GM21423 (cell line): ENCODE measurements around the gene DDX46.
"Not testable (repeated sequence)": the region's sequence is repeated elsewhere in the genome, so short reads cannot be mapped to it uniquely, and the experiment has no call there.

Experiments used
- ATAC-seq: cut with Tn5 transposase; IDR thresholded peaks from one replicate; pipeline ENCODE4 v1.9.1; 2021; ENCODE audit warnings: mild to moderate bottlenecking, moderate library complexity; ENCODE audit not compliant: unreplicated experiment

Gene DDX46

GRCh38 chr5:134758504-134759341 is at the start of gene DDX46:
Gene DDX46 (plus strand): TSS chr5:134758779. CDS start chr5:134758939, 160 bp downstream.
- peak; percentile 96 for ATAC-seq

- no peak for ATAC-seq
Observed at GRCh38 chr5:134714120-134714519, 44.5 kb upstream of the DDX46 start.

- no peak for ATAC-seq
Observed at GRCh38 chr5:134714541-134714940, 44.0 kb upstream of the DDX46 start.

- ATAC-seq, result not testable (repeated sequence)
Observed at GRCh38 chr5:134715466-134715865, 43.1 kb upstream of the DDX46 start.

- ATAC-seq, result no peak
Observed at GRCh38 chr5:134724872-134725271, 33.7 kb upstream of the DDX46 start.

GRCh38 chr5:134732819-134733218 is 25.8 kb upstream of the DDX46 start:
- no peak for ATAC-seq

GRCh38 chr5:134735243-134735642 is 23.3 kb upstream of the DDX46 start:
- no peak for ATAC-seq

- ATAC-seq, result no peak
Observed at GRCh38 chr5:134736173-134736812, 22.3 kb upstream of the DDX46 start.

- ATAC-seq, result peak; percentile 94
Observed at GRCh38 chr5:134738133-134738962, 20.2 kb upstream of the DDX46 start, which contains the start of gene CAMLG. Gene CAMLG (plus strand): TSS chr5:134738548. CDS start chr5:134738621, 73 bp downstream.

- no peak for ATAC-seq
Observed at GRCh38 chr5:134738963-134739661, 19.5 kb upstream of the DDX46 start.

GRCh38 chr5:134741052-134741451 is 17.5 kb upstream of the DDX46 start:
- no peak for ATAC-seq

- no peak for ATAC-seq
Observed at GRCh38 chr5:134742134-134742533, 16.4 kb upstream of the DDX46 start.

- no peak for ATAC-seq
Observed at GRCh38 chr5:134749415-134749814, 9.2 kb upstream of the DDX46 start.

GRCh38 chr5:134758176-134758503 is 439 bp upstream of the DDX46 start:
- ATAC-seq, result no peak

GRCh38 chr5:134767528-134768291 is 9.1 kb downstream of the DDX46 start:
- not testable (repeated sequence) for ATAC-seq

GRCh38 chr5:134769206-134769605 is 10.6 kb downstream of the DDX46 start:
- no peak for ATAC-seq

- no peak for ATAC-seq
Observed at GRCh38 chr5:134772461-134773125, 14.0 kb downstream of the DDX46 start.

GRCh38 chr5:134777366-134777765 is 18.8 kb downstream of the DDX46 start:
- no peak for ATAC-seq

- no peak for ATAC-seq
Observed at GRCh38 chr5:134784241-134784920, 25.8 kb downstream of the DDX46 start.
